NCI-H1417 treated with DMSO at 0.1 percent for 48 hours (cell line): Measurements from ENCODE around the gene CDK5R2.

Source experiments
- DNase-seq: peaks from one replicate; lab custom pipeline; 2025; lab: John Stamatoyannopoulos, UW

The CDK5R2 gene

GRCh38 chr2:218988164-218988563 is 28.7 kb downstream of the CDK5R2 start:
- no peak for DNase-seq

GRCh38 chr2:218988650-218989049 is 29.2 kb downstream of the CDK5R2 start:
- no peak for DNase-seq

- DNase-seq = no peak
Observed at GRCh38 chr2:218990052-218990451, 30.6 kb downstream of the CDK5R2 start.

GRCh38 chr2:218990612-218991011 is 31.1 kb downstream of the CDK5R2 start:
- no peak for DNase-seq

- no peak for DNase-seq
Observed at GRCh38 chr2:218991674-218992168, 32.3 kb downstream of the CDK5R2 start.

GRCh38 chr2:218992196-218992595 is 32.7 kb downstream of the CDK5R2 start:
- DNase-seq = no peak

- no peak for DNase-seq
Observed at GRCh38 chr2:218992703-218993344, 33.4 kb downstream of the CDK5R2 start.

GRCh38 chr2:218993345-218994315 is 34.2 kb downstream of the CDK5R2 start, which contains the start of gene CRYBA2:
TSS of gene CRYBA2 (minus strand) at chr2:218993422. CDS start at chr2:218993176, 246 bp downstream.
- DNase-seq = no peak

GRCh38 chr2:218995561-218995960 is 36.1 kb downstream of the CDK5R2 start:
- DNase-seq = no peak

- peak; percentile 61 for DNase-seq
Observed at GRCh38 chr2:218995972-218996711, 36.7 kb downstream of the CDK5R2 start.

- DNase-seq = peak; percentile 65
Observed at GRCh38 chr2:218996937-218997336, 37.5 kb downstream of the CDK5R2 start.

- no peak for DNase-seq
Observed at GRCh38 chr2:218997731-218998130, 38.3 kb downstream of the CDK5R2 start.

GRCh38 chr2:218998414-218999002 is 39.0 kb downstream of the CDK5R2 start:
- no peak for DNase-seq

- no peak for DNase-seq
Observed at GRCh38 chr2:218999021-218999880, 39.8 kb downstream of the CDK5R2 start.

GRCh38 chr2:218999881-219000568 is 40.6 kb downstream of the CDK5R2 start:
- peak; percentile 86 for DNase-seq

GRCh38 chr2:219000569-219000960 is 41.1 kb downstream of the CDK5R2 start:
- DNase-seq = no peak

- DNase-seq = no peak
Observed at GRCh38 chr2:219001100-219001576, 41.7 kb downstream of the CDK5R2 start.

GRCh38 chr2:219001577-219002394 is 42.3 kb downstream of the CDK5R2 start:
- DNase-seq = peak; percentile 92
